ENCODE results near the gene KRT14.

GRCh38 chr17:41532947-41533570 lies 53.6 kb downstream of the KRT14 start:
- no peak for TF ChIP-seq CTCF (IDR thresholded peaks at IDR 0.05)
- TF ChIP-seq POLR2A (IDR thresholded peaks at IDR 0.05): no peak
